Type B pancreatic cell (in vitro differentiated cells): ENCODE data around the gene OR2L5. TPM values are rescaled to one million over a fixed set of nuclear protein-coding genes. Genes with fewer than 3 reads are reported as not detected.

Experiments
- total RNA-seq: library from RNA; stranded (reverse); gene quantifications from 2 replicates; pipeline ENCODE4 v1.2.1, GENCODE V29; 2021; ENCODE audit warnings: low replicate concordance

Gene OR2L5
- total RNA-seq, 1 donor from 2014 or later, result not detected

Other genes starting within 250 kb of the OR2L5 start
- gene OR14A16, start 189.5 kb upstream of the OR2L5 start, total RNA-seq, result not detected in 2 replicates
- not detected in 2 replicates for gene OR11L1, start 171.8 kb upstream of the OR2L5 start, total RNA-seq
- 0.17 and 0.81 TPM in 2 replicates for gene TRIM58, start 156.5 kb upstream of the OR2L5 start, total RNA-seq
- not detected in 2 replicates for gene OR2W3, start 118.1 kb upstream of the OR2L5 start, total RNA-seq
- not detected in 2 replicates for gene OR2T8, start 93.4 kb upstream of the OR2L5 start, total RNA-seq
- gene OR2AJ1, start 88.8 kb upstream of the OR2L5 start, total RNA-seq, result not detected in 2 replicates
- not detected in 2 replicates for gene OR2L8, start 64.8 kb upstream of the OR2L5 start, total RNA-seq
- not detected in 2 replicates for gene OR2AK2, start 48.4 kb upstream of the OR2L5 start, total RNA-seq
- gene OR2L2, start 16.4 kb downstream of the OR2L5 start, total RNA-seq, result 0.07 and 0.14 TPM in 2 replicates
- gene OR2L3, start 33.2 kb downstream of the OR2L5 start, total RNA-seq, result not detected in 2 replicates
- gene OR2L13, start 81.5 kb downstream of the OR2L5 start, total RNA-seq, result not detected in 2 replicates
- not detected in 2 replicates for gene OR2M5, start 131.5 kb downstream of the OR2L5 start, total RNA-seq
- not detected in 2 replicates for gene OR2M2, start 161.2 kb downstream of the OR2L5 start, total RNA-seq
- not detected in 2 replicates for gene OR2M3, start 183.6 kb downstream of the OR2L5 start, total RNA-seq
- not detected in 2 replicates for gene OR2M4, start 217.8 kb downstream of the OR2L5 start, total RNA-seq